ENCODE measurements around the gene SYT3. TPM values are rescaled to one million over a fixed set of nuclear protein-coding genes. Genes with fewer than 3 reads are reported as not detected.

SYT3 gene
- total RNA-seq, 1 donor from 2014 or later: 0.38 TPM

- H3K9me3 Mint-ChIP-seq (ENCODE audit: unreplicated experiment): no peaks in the 10 kb centered on the region
- H3K4me1 Mint-ChIP-seq (ENCODE audit: unreplicated experiment): no peaks in the 10 kb centered on the region
- no peak overlapping the region for H3K27ac Mint-ChIP-seq (ENCODE audit: unreplicated experiment)
- H3K4me3 Mint-ChIP-seq (ENCODE audit: unreplicated experiment): no peak overlapping the region
- DNase-seq (ENCODE audit: extremely low spot score, unreplicated experiment): no peak
- TF ChIP-seq CTCF (IDR thresholded peaks at IDR 0.05): no peak
- H3K36me3 Mint-ChIP-seq (ENCODE audit: unreplicated experiment): no peaks in the 10 kb centered on the region
- H3K27me3 Mint-ChIP-seq (ENCODE audit: unreplicated experiment): peaks cover 2% of the 10 kb centered on the region
Observed at GRCh38 chr19:50678323-50678722, 38.6 kb upstream of the SYT3 start.

- H3K36me3 Mint-ChIP-seq (ENCODE audit: unreplicated experiment): no peaks in the 10 kb centered on the region
- H3K4me3 Mint-ChIP-seq (ENCODE audit: unreplicated experiment): no peak overlapping the region
Observed at GRCh38 chr19:50677636-50678035, 38.0 kb upstream of the SYT3 start.

GRCh38 chr19:50676625-50677197 is 37.0 kb upstream of the SYT3 start:
- no peak for DNase-seq (ENCODE audit: extremely low spot score, unreplicated experiment)
- H3K4me3 Mint-ChIP-seq (ENCODE audit: unreplicated experiment): no peak overlapping the region
- H3K36me3 Mint-ChIP-seq (ENCODE audit: unreplicated experiment): no peaks in the 10 kb centered on the region
- no peak for TF ChIP-seq CTCF (IDR thresholded peaks at IDR 0.05)
- no peaks in the 10 kb centered on the region for H3K9me3 Mint-ChIP-seq (ENCODE audit: unreplicated experiment)
- no peaks in the 10 kb centered on the region for H3K4me1 Mint-ChIP-seq (ENCODE audit: unreplicated experiment)
- no peak overlapping the region for H3K27ac Mint-ChIP-seq (ENCODE audit: unreplicated experiment)
- H3K27me3 Mint-ChIP-seq (ENCODE audit: unreplicated experiment): peaks cover 8% of the 10 kb centered on the region

More at GRCh38 chr19:50677636-50678035, 38.0 kb upstream of the SYT3 start:
- no peak for DNase-seq (ENCODE audit: extremely low spot score, unreplicated experiment)
- Mint-ChIP-seq H3K4me1 (ENCODE audit: unreplicated experiment) (no peaks in the 10 kb centered on the region), H3K27me3 (ENCODE audit: unreplicated experiment) (peaks cover 7% of the 10 kb centered on the region), H3K27ac (ENCODE audit: unreplicated experiment) (no peak overlapping the region), H3K9me3 (ENCODE audit: unreplicated experiment) (no peaks in the 10 kb centered on the region)
- no peak for TF ChIP-seq CTCF (IDR thresholded peaks at IDR 0.05)

- H3K27ac Mint-ChIP-seq (ENCODE audit: unreplicated experiment): no peak overlapping the region
- no peaks in the 10 kb centered on the region for H3K36me3 Mint-ChIP-seq (ENCODE audit: unreplicated experiment)
- no peak for DNase-seq (ENCODE audit: extremely low spot score, unreplicated experiment)
- no peak overlapping the region for H3K4me3 Mint-ChIP-seq (ENCODE audit: unreplicated experiment)
- no peak for TF ChIP-seq CTCF (IDR thresholded peaks at IDR 0.05)
- H3K27me3 Mint-ChIP-seq (ENCODE audit: unreplicated experiment): peaks cover 26% of the 10 kb centered on the region
- no peaks in the 10 kb centered on the region for H3K9me3 Mint-ChIP-seq (ENCODE audit: unreplicated experiment)
- no peaks in the 10 kb centered on the region for H3K4me1 Mint-ChIP-seq (ENCODE audit: unreplicated experiment)
Observed at GRCh38 chr19:50673118-50673517, 33.4 kb upstream of the SYT3 start.

GRCh38 chr19:50670102-50670380 is 30.4 kb upstream of the SYT3 start:
- no peak overlapping the region for H3K4me3 Mint-ChIP-seq (ENCODE audit: unreplicated experiment)
- no peaks in the 10 kb centered on the region for H3K36me3 Mint-ChIP-seq (ENCODE audit: unreplicated experiment)
- H3K27ac Mint-ChIP-seq (ENCODE audit: unreplicated experiment): no peak overlapping the region

More at GRCh38 chr19:50670102-50670380, 30.4 kb upstream of the SYT3 start:
- Mint-ChIP-seq H3K27me3 (ENCODE audit: unreplicated experiment) (peaks cover 26% of the 10 kb centered on the region), H3K9me3 (ENCODE audit: unreplicated experiment) (no peaks in the 10 kb centered on the region), H3K4me1 (ENCODE audit: unreplicated experiment) (no peaks in the 10 kb centered on the region)
- TF ChIP-seq CTCF (IDR thresholded peaks at IDR 0.05): no peak
- DNase-seq (ENCODE audit: extremely low spot score, unreplicated experiment): no peak
